DMS 273 treated with DMSO at 0.1 percent for 48 hours (cell line): ENCODE results near the gene ESPL1.
"Not testable (repeated sequence)": the region's sequence is repeated elsewhere in the genome, so short reads cannot be mapped to it uniquely, and the experiment has no call there.

Source experiments
- DNase-seq: peaks from one replicate; lab custom pipeline; 2025; lab: John Stamatoyannopoulos, UW

ESPL1 gene

DNA sequence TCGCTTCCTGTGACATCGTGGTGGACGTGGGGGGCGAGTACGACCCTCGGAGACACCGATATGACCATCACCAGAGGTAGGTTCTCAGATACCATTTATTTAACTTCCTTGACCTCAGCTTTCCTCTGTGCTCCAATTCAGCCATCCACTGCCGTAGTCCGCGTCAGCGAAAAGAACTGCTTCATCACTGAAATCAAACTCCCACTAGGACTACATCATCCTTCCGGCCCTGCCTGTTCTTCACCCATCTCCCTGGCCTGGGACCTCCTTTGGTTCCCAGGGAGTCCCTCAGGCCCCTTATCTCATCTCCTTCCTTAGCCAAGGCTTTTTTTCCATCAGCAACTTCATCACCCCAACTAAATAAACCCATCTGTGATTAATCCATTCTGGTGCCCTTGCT is 32.1 kb downstream of the ESPL1 start:
- DNase-seq = no peak

DNA sequence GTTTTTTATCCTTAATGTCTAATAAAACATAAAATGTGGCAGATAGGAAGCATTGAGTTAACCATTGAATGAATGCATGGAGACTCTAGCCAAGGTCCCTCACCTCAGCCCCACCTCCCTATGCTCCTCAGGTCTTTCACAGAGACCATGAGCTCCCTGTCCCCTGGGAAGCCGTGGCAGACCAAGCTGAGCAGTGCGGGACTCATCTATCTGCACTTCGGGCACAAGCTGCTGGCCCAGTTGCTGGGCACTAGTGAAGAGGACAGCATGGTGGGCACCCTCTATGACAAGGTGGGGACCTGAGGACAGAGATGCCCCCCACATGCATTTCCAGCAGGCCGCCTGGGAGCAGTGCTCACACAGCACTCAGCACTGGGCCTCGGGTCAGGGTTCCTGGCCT is 34.8 kb downstream of the ESPL1 start:
- no peak for DNase-seq

DNA sequence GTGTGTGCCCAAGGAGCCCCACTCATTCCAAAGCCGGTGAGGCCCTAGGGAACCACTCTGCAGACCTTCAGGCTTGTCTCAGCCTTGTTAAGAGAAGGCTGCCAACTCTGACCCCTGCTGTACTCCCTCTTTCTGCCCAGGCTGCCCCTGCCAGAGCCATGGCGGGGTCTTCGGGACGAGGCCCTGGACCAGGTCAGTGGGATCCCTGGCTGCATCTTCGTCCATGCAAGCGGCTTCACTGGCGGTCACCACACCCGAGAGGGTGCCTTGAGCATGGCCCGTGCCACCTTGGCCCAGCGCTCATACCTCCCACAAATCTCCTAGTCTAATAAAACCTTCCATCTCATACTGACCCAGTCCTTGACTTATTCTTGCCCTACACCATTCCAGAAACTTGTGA is 38.7 kb downstream of the ESPL1 start:
- DNase-seq = no peak

DNA sequence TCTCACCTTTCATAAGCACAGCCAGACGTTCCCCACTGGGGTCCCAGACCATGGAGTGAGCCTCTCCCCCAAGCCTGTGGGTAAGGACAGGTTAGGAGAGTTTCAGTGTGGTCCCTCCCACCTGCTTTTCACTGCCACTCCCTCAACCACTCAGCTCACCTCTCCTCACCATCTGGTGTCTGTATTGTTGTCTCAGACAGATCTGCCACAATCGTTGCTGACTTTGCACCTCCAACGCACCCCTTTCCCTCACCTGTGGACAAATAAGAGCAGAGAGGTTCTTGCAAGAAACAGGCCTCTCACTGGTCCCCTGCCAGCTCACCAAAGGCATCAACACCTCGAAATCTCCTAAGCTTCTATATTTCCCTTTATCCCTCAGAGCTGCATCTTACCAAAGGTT is 40.2 kb downstream of the ESPL1 start:
- no peak for DNase-seq

DNA sequence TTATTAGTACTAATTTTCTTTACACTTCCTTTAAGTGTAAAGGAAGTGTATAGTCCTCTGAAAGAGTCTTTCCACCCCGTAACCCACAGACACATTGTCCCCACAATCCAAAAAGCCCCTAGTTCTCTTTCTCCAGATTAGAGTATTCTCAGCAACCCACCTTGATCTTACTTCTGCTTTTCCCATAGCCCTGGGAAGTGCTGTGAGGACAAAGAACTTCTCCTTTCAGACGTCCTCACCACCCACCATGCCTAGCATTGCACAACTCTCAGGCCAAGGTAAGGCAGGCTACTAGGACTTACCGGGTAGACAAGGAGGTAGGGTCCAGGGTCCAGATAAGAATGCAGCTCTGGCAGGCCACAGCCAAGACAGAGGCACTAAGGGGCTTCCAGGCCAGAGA is 45.9 kb downstream of the ESPL1 start:
- no peak for DNase-seq

DNA sequence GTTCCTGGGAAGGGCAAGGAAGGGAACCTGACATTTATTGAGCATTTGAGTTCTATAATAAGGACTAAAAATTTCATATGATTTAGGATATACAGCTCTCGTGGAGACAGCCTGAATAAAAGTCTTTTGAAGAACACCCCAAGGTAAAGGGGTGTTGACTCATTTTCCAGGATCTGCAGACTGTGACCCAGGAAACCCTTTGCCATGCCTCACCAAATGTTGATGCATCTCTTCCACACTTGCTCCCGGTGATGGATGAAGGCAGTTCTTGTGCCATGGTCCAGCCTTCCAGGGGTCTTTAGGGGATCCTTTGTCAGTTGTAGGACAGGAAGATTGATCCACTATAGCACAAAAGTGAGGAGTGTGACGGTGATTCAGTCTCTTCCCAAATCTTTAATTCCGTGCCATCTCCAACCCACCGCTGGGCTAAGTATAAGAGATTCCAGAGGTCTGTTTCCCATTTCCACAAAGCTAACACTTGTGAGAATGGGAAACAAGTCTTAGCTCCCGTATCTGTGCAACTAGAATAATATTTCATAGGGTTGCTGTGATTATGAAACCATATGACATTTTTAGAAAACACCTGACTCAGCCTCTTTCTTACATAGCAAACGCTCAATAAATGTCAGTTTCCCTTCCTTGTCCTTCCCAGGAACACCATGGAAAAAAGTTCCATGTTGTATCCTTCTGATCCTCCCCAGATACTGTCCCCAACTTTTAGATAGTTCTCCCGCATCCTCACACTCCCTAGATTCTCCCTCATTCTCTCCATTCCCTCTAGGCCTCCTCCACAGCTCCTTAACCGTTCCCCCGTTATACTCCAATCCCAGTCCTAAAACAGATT is 52.5 kb downstream of the ESPL1 start:
- no peak for DNase-seq

DNA sequence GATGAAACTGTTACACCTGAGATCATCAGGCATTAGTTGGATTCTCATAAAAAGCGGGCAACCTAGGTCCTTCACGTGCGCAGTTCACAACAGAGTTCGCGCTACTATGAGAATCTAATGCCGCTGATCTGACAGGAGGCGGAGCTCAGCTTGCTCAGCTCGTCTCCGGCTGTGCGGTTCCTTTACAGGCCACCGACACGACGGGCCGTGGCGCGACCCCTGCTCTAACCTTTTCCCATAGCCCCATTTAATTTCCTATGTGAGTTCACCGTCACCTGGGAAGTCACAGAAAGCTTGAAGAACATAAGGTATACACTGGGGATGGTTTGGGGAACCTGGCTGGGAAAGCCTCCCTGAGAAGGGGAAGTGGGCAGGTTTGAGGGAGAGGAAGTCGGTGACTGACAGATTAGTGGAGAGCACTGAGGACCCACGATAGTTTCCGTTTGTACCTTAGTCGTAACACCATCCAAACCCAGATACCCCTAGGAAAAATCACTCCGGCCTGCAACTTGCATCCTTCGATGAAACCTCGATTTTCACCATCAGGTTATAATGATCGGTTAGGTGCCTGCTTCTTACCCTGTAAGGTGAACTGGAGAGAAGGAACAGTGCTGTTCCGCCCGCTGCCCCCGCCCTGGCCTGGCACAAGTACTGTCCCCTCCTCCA is 56.1 kb downstream of the ESPL1 start:
- no peak for DNase-seq

DNA sequence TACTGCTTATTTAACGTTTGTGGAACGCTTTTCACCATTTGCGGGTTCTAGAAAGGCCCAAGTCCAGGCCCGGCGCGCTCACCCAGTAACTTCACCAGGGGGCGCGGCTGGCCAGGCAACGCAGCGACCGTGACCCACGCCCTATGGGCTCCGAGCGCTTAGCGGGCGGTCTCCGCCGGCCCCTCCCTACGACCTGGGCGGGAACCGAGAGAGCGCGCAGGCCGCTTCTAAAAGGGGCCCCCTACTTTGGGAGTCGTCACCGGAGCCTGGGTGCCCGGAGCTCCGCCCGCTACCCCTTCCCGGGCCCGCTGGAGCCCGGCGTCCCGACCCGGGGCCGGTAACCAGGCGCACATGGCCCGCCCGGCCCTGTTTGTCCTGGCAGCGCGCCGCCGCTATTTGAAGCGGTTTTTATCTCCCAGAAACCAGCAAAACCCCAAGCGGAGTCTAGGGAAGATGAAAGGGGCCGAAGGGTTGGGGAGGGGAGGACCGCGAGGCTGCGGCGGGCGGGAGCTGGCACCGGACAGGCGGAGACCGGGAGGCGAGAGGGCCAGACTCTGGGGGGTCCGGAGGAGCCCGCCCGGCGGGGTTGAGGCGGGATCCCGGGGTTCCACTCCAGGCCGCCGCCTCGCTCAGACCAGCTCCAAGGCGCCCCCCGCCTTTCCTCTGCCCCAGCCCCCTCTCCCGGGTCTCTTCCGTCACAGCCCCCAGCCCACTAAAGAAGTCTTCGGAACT is 56.8 kb downstream of the ESPL1 start:
- peak; percentile 55 for DNase-seq

DNA sequence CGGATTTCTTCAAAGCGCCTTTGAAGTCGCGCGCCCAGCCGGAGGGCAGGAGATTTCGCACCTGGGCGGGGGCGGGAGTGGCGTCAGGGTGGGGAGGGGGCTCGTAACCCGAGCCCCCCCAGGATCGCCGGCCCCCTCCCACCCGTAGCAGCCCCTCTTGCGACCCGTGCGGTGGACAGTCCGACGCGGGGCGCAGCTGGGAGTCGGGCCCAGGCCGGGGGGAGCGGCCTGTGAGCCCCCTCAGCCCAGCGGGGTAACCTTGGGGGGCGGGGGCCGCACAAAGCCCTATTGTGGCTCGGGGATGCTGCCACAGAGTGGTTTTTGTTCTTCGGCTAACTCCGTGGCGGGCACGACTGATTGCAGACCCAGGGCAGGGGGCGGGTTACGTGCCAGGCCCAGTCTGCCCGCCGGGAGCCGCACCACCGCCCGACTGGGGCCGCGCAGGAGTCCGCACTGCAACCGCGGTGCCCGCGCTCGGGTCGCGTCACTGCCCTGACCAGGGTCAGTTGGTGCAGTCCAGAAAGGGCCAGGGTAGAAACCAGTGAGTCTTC is 57.5 kb downstream of the ESPL1 start:
- DNase-seq = no peak

DNA sequence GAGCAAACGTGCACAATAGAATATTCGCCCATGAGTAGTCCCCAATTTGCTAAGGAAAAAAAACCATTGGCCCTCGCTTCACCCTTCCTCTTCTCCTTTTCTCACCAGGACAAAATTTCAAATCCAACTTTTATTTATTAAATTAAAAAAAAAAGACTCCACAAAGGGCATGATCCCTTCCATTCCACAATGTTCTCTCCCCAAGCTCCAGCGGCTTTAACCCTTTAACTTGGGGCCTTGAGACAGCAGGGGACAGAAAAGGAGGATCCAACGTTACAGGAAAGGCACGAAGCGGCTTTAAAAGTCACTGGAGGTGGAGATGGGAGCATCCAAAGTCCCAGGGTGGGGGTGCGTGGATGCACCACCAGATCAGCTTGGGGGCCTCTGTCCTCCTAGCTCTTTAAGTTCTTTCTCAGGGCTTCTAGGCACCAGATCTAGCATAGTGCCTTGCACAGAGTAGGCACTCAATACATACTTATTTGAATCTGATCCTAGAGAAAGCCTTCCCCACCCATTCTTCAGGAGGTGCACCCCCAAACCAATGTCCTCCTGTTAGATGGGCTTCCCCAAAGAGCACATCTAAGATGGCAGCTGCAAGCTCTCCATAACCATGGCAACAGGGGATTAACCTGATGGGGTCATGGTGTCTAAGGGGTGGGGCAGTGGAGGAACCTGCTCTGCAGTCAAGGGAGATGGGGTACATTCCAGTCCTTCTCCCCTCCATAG is 58.5 kb downstream of the ESPL1 start:
- DNase-seq = no peak

DNA sequence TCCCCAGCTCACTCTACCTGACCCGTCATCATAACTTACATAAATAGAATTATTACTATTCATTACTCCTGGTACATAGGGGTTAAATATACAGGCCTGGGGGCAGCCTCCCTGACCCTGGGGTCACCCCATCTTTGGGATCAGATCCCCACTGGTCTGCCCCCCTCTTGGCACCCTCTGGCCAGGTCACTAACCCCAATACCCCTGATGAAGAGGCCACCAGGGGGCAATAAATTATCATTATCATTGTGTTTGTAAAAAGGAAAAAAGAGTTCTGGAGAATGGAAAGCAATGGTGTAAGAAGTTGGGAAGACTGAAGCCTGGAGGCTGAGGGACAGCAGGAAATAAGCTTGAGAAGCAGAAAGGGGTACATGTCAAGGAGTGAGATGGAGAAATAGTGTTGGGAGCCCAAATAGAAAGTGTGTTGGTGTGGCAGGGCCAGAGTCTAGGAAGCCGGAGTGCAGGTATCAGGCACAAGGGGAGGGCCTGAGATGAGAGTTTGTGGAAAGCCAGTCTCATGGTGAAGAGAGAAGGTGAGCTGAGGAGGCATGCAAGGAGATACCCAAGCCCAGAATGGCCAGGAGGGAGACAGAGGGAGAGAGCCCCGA is 59.4 kb downstream of the ESPL1 start:
- DNase-seq = no peak

DNA sequence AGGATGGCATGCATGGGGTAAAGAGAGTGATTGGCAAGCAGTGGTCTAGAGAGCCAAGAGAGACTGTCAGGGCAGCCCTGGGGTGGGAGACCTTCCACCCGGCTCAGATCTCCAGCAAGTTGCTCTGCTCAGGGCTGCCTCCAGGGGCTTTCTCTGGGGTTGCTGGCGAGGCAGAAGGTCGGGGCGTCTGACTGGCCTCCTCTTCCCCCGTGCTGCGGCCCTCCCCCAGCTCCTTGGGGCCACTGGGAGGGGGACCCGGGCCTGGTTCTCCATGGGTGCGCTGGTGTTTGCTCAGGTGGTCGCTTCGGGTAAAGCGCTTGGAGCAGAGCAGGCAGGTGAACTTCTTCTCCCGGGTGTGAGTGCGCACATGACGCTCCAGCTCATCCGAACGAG is 59.9 kb downstream of the ESPL1 start:
- no peak for DNase-seq

DNA sequence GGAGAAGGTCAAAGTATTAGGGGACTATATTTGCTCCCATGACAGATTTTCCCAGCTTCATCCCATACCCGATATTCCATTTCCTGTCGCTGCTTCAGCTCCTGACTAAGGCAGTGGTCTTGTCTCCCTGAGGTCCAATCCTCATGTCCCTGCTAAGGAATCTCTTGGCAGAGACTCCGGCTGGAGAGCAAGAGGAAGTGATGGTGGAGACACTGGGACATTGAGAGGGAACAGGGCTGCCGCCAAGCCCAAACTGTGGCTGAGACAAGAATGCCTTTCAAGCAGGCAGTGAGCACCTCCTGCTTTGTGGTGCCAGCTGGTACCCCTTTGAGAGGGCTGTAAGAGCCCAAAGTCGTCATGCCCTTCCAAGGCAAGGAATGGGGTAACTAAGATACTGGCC is 62.6 kb downstream of the ESPL1 start:
- no peak for DNase-seq

DNA sequence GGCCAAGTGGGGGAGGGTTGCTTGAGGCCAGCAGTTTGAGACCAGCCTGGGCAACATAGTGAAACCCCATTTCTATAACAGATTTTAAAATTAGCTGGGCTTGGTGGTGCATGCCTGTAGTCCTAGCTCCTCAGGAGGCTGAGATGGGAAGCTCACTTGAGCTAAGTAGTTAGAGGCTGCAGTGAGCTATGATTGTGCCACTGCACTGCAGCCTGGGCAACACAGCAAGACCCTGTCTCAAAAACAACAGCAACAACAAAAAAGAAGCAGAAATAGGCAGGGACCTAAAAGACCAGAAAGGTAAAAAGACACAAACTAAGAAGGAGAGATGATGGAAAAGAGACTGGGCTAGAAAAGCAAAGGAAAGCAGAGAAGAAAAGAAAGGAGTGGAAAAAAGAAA is 64.2 kb downstream of the ESPL1 start:
- not testable (repeated sequence) for DNase-seq

DNA sequence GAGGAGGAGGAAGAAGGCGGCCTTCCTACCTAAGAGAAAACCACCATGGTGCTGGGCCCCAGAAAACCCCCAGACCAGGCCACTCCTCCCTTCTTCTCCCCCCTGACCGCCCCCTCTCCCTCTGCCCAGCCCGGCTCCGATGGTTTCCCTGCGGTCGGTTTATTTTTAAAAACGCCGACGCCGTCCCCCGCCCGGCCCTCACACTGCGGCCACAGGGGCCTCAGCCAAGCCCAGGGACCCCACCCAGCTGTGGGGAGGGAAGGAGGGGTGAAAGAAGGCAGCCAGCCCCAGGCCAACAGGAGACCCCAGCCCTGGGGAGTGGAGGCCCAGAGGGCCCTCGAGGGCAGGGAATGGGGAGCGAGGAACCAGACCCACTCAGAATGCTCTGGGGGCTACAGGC is 64.6 kb downstream of the ESPL1 start:
- no peak for DNase-seq

DNA sequence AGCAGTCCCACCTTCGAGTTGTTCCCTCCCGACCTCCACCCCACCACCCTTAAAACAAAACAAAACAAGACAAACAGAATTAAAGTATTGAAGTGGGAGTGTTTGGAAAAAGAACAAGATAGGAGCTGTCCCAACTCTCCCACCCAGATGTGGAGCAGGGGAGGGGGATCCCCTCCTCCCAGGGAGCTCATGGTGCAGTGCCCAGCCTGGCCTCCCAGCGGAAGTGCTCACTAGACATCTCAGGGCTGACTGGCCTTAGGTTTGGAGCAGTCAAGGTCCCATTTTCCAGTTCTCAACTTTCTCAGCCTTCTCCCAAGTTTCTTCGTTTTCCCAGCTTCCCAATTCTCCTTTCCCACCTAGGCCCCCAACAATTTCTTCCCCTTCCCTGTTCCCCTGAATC is 65.2 kb downstream of the ESPL1 start:
- no peak for DNase-seq

DNA sequence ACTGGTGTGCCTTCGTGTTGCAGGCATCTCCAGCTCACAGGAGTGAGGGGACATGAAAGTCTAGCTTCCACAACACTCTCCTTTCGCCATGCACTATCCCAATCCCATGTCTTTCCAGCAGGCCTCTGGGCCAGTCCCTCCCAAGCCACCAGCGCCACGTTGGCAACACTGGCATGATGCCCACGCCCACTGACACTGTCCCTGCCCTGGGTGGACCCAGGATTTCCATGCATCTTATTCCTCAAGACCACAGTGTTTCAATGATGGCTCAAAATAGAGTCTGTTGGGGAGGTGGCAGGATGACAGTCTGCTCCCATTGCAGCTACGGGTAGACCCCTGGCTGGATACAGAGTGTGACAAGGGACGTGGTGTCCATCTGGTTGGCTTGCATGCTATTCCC is 65.7 kb downstream of the ESPL1 start:
- no peak for DNase-seq

DNA sequence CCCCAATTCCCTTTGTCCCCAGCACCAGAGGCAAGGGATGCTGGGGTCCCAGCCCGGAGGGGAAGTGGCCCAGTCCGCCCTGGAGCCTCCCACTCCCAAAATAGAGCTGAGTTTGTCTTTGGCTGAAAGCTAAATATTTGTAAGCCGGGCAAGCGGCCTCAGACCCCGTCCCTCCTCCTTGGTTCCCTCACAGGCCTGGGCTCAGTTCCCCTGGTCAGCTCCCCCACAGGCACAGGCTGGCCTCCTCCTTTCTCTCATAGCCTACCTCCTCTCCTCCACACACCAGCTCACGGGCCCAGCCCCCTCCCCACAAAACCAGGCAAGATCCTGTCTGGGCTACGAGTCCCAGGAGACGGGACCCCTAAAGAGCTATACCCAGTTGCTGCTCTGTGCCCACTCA is 66.7 kb downstream of the ESPL1 start:
- no peak for DNase-seq

DNA sequence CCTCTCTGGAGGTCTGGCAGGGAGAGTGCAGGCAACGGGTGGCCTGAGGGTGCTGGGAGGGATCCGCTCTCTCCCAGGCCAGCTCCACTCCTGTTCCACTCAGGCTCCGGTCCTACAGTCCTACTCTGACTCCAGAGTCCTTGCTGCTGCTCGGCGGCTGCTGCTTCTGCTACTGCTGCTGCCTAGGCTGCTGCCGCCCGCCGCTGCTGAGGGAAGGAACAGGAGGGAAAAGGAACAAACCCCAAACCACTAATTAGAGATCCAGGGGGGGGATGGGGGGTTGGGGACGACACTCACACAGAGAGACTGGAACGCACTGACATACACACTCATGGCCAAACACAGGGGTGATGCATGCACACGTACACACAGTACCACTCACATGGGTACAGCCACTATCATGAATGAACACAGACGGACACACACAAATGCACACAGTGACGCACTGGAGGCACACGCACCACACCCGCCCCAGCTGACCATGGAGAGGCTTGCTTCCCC is 68.1 kb downstream of the ESPL1 start, which contains the start of gene SP7:
Gene SP7, minus strand, starts transcription at position 174 of the 501 bp plus-strand sequence. CDS start 708 bp downstream, outside the sequence.
- DNase-seq = no peak

DNA sequence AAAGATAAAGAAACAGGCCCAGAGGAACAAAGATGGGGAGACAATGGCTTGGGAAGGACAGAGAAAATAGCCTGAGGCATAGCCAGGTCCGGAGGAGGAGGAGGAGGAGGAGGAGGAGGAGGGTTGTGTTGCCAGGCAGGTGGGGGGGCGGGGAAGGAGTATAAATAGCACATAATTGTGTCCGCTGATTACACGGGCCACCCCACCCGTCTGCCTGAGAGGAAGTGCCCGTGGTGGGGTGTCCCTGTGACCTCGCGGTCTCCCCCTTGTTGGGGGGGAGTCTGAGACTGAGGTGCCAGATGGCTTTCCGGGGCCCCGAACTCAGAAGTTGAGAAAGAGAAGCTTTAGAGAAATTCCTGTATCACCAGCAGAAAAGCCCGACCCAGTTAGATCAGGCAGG is 69.9 kb downstream of the ESPL1 start:
- DNase-seq = no peak

DNA sequence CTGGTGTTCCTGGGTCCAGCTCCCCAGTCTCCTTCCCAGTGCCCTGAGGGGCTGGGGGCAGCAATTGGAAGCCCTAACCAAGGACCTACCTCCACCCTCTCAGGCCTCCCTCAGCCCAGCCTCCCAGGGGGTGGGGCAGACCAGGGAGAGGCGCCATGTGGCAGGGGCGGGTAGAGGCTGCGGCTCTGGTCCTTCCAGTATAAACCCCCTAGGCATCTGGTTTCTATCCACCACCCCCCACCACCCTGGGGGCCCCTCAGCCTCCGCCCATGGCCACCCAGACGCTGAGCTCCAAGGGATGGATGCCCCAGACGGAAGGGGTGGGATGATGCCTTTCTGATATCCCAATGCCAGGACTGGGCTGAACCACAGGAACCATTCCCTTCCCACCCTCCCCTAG is 70.8 kb downstream of the ESPL1 start:
- no peak for DNase-seq
